ENCODE measurements around the gene ALLC.
A peak's percentile ranks its signal among the peaks of the same experiment; 100 is the strongest.

GRCh38 chr2:3712424-3712823 is 54.4 kb downstream of the ALLC start:
- no peak for TF ChIP-seq RAD21 (CRISPR knock-in tag; conservative IDR thresholded peaks at IDR 0.05 in 1 of 2, IDR thresholded peaks at IDR 0.05 in 1 of 2)
- no peak for TF ChIP-seq ARID3A (IDR thresholded peaks at IDR 0.05; ENCODE audit: borderline replicate concordance, low read depth, low read length)
- TF ChIP-seq CEBPB (tag; IDR thresholded peaks at IDR 0.05), result 0 out of 2 replicates have a peak, but pooled peaks have one; percentile 9
- no peak for TF ChIP-seq ATF6 (CRISPR knock-in tag; IDR thresholded peaks at IDR 0.05)
- no peak for TF ChIP-seq EP300 (IDR thresholded peaks at IDR 0.05; ENCODE audit: low read length)
- TF ChIP-seq CTCF (IDR thresholded peaks at IDR 0.05 in 2 of 3, conservative IDR thresholded peaks at IDR 0.05 in 1 of 3; ENCODE audit: insufficient read depth in 2 of 3, low read depth in 1 of 3, low read length in 3 of 3), result no peak
- no peak for TF ChIP-seq USF2 (CRISPR knock-in tag; IDR thresholded peaks at IDR 0.05)
- TF ChIP-seq RBBP5 (IDR thresholded peaks at IDR 0.05; ENCODE audit: borderline replicate concordance, insufficient read depth, low read length, poor library complexity, severe bottlenecking), result no peak
- TF ChIP-seq ZNF316 (IDR thresholded peaks at IDR 0.05), result no peak
- no peak for TF ChIP-seq MIER1 (IDR thresholded peaks at IDR 0.05; ENCODE audit: low read depth)
- no peak for TF ChIP-seq ETS1 (conservative IDR thresholded peaks at IDR 0.05; ENCODE audit: control insufficient read depth, low read depth, low read length)
- TF ChIP-seq ZNF695 (CRISPR knock-in tag; IDR thresholded peaks at IDR 0.05), result no peak
- no peak for TF ChIP-seq FOS (IDR thresholded peaks at IDR 0.05; ENCODE audit: extremely low read depth, insufficient read length)

All from K562 (cell line).